WTC11 (cell line): ENCODE data around the gene ATL2. TPM values are rescaled to one million over a fixed set of nuclear protein-coding genes. Genes with fewer than 3 reads are reported as not detected.
"Not testable (repeated sequence)": the region's sequence is repeated elsewhere in the genome, so short reads cannot be mapped to it uniquely, and the experiment has no call there.

Experiments used
- ATAC-seq: fragments of 200-7000 bp; cut with Tn5 transposase; 2 replicates; pipeline ENCODE4 v1.10.0; 2021; ENCODE audit warnings: mild to moderate bottlenecking, moderate library complexity
- CTCF ChIA-PET: fragments of 300-600 bp; sonication (Branson Sonifier 250); formaldehyde crosslinking; loops from one replicate; lab custom pipeline; 2021; ENCODE audit warnings: antibody characterized with exemption; lab: Charles Lee
- POLR2A ChIA-PET: fragments of 350-600 bp; sonication (Branson Sonifier 250); formaldehyde crosslinking; loops from one replicate; lab custom pipeline; 2021; ENCODE audit warnings: antibody characterized with exemption; lab: Charles Lee
- DNase-seq: peaks from one replicate; pipeline ENCODE4 v3.0.0; 2021; ENCODE audit warnings: low spot score
- H3K27ac Mint-ChIP-seq: 2 replicates; pipeline ENCODE4 v1.8.0; 2021; ENCODE audit warnings: mixed read lengths
- H3K27me3 Mint-ChIP-seq: 2 replicates; pipeline ENCODE4 v1.8.0; 2021; ENCODE audit warnings: low read depth, mild to moderate bottlenecking, moderate library complexity, mixed read lengths
- H3K36me3 Mint-ChIP-seq: 2 replicates; pipeline ENCODE4 v1.8.0; 2021; ENCODE audit warnings: mixed read lengths
- H3K4me1 Mint-ChIP-seq: 2 replicates; pipeline ENCODE4 v1.8.0; 2022; ENCODE audit warnings: mixed read lengths
- H3K4me3 Mint-ChIP-seq: 2 replicates; pipeline ENCODE4 v1.8.0; 2021; ENCODE audit warnings: mild to moderate bottlenecking, moderate library complexity, mixed read lengths
- H3K9me3 Mint-ChIP-seq: 2 replicates; pipeline ENCODE4 v1.8.0; 2021; ENCODE audit warnings: mixed read lengths
- EMX1 ChIP-seq: fragments of 250-450 bp; sonication (Bioruptor Pico); IDR thresholded peaks from 2 replicates; pipeline ENCODE4 v1.8.0; 2021; ENCODE audit warnings: mild to moderate bottlenecking
- ETV6 ChIP-seq: sonication (generic); formaldehyde crosslinking; IDR thresholded peaks from 2 replicates; pipeline ENCODE4 v1.8.1; 2022; ENCODE audit warnings: mild to moderate bottlenecking, missing genetic modification reagents
- IRF2 ChIP-seq: sonication (generic); formaldehyde crosslinking; IDR thresholded peaks from 2 replicates; pipeline ENCODE4 v1.8.0; 2022; ENCODE audit warnings: low read depth, missing genetic modification reagents, borderline replicate concordance
- JAZF1 ChIP-seq: fragments of 250-450 bp; sonication (Bioruptor Pico); IDR thresholded peaks from 2 replicates; pipeline ENCODE4 v1.9.0; 2021; ENCODE audit warnings: moderate library complexity, mild to moderate bottlenecking, inconsistent platforms
- KAT7 ChIP-seq: sonication (generic); formaldehyde crosslinking; IDR thresholded peaks from 2 replicates; pipeline ENCODE4 v1.8.1; 2023; ENCODE audit warnings: missing genetic modification reagents, mild to moderate bottlenecking, borderline replicate concordance
- NFATC4 ChIP-seq: fragments of 250-450 bp; sonication (Bioruptor Pico); IDR thresholded peaks from 2 replicates; pipeline ENCODE4 v1.9.0; 2021; ENCODE audit warnings: mild to moderate bottlenecking
- NR1H2 ChIP-seq: sonication (generic); formaldehyde crosslinking; IDR thresholded peaks from 2 replicates; pipeline ENCODE4 v1.9.0; 2021; ENCODE audit warnings: mild to moderate bottlenecking, moderate library complexity, missing genetic modification reagents
- SOX15 ChIP-seq: fragments of 250-450 bp; sonication (Bioruptor Pico); IDR thresholded peaks from 2 replicates; pipeline ENCODE4 v1.9.0; 2021; ENCODE audit warnings: mild to moderate bottlenecking
- SP1 ChIP-seq: sonication (generic); formaldehyde crosslinking; conservative IDR thresholded peaks from 2 replicates; pipeline ENCODE4 v1.8.1; 2022; ENCODE audit warnings: missing genetic modification reagents
- ZNF232 ChIP-seq: sonication (generic); formaldehyde crosslinking; IDR thresholded peaks from 2 replicates; pipeline ENCODE4 v1.8.0; 2022; ENCODE audit warnings: mild to moderate bottlenecking, missing genetic modification reagents
- total RNA-seq: library from RNA; stranded (reverse); gene quantifications from 3 replicates; pipeline ENCODE4 v1.2.3, GENCODE V29; 2021
- TF ChIP-seq, protein P1 (sequence below): sonication (generic); formaldehyde crosslinking; IDR thresholded peaks from 2 replicates; pipeline ENCODE4 v1.8.1; 2022; ENCODE audit warnings: low read depth, missing genetic modification reagents, borderline replicate concordance
- TF ChIP-seq, protein P2 (sequence below): sonication (generic); formaldehyde crosslinking; IDR thresholded peaks from 2 replicates; pipeline ENCODE4 v1.8.0; 2022; ENCODE audit warnings: missing genetic modification reagents
- TF ChIP-seq, protein P3 (sequence below): fragments of 200-600 bp; IDR thresholded peaks from 2 replicates; pipeline ENCODE4 v1.8.0; 2022; ENCODE audit warnings: antibody characterized with exemption

Gene ATL2
- total RNA-seq, 1 experiment from 2014 or later = 90.5 TPM

DNA sequence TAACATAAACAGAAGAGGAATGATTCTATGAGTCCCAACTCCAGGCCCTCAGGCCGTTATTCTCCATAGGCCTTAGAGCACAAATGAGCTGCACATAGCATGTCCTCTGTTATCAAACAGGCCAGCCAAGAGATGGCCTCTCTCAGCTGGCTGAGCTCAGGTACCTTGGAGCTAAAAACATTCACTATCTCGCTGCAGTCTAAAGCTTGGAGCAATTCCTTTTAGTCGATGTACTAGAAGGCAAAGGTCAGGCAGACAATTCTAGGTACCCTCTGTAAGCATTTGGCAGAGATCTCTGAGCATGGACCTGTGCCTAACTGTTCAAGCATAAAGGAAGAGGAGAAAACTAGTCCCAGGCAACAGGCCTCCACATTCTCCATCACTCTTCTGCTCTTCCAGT is 38.0 kb upstream of the ATL2 start:
- peaks cover 3% of the 10 kb centered on the region for H3K4me1 Mint-ChIP-seq
- POLR2A ChIA-PET = no interaction called here
- H3K9me3 Mint-ChIP-seq = peaks cover 31% of the 10 kb centered on the region
- ATAC-seq = no peak
- no peaks in the 10 kb centered on the region; the same call in 1 of the 2 replicates for H3K27me3 Mint-ChIP-seq
- TF ChIP-seq ZNF232 (CRISPR knock-in tag) (no peak), ETV6 (CRISPR knock-in tag) (no peak), JAZF1 (CRISPR knock-in tag) (no peak), NFATC4 (CRISPR knock-in tag) (no peak), IRF2 (CRISPR knock-in tag) (no peak), SP1 (CRISPR knock-in tag) (no peak), EMX1 (CRISPR knock-in tag) (no peak), SOX15 (CRISPR knock-in tag) (no peak), NR1H2 (CRISPR knock-in tag) (no peak), KAT7 (no peak)
- TF ChIP-seq, protein P1, sequence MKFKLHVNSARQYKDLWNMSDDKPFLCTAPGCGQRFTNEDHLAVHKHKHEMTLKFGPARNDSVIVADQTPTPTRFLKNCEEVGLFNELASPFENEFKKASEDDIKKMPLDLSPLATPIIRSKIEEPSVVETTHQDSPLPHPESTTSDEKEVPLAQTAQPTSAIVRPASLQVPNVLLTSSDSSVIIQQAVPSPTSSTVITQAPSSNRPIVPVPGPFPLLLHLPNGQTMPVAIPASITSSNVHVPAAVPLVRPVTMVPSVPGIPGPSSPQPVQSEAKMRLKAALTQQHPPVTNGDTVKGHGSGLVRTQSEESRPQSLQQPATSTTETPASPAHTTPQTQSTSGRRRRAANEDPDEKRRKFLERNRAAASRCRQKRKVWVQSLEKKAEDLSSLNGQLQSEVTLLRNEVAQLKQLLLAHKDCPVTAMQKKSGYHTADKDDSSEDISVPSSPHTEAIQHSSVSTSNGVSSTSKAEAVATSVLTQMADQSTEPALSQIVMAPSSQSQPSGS = no peak
- TF ChIP-seq, protein P2, sequence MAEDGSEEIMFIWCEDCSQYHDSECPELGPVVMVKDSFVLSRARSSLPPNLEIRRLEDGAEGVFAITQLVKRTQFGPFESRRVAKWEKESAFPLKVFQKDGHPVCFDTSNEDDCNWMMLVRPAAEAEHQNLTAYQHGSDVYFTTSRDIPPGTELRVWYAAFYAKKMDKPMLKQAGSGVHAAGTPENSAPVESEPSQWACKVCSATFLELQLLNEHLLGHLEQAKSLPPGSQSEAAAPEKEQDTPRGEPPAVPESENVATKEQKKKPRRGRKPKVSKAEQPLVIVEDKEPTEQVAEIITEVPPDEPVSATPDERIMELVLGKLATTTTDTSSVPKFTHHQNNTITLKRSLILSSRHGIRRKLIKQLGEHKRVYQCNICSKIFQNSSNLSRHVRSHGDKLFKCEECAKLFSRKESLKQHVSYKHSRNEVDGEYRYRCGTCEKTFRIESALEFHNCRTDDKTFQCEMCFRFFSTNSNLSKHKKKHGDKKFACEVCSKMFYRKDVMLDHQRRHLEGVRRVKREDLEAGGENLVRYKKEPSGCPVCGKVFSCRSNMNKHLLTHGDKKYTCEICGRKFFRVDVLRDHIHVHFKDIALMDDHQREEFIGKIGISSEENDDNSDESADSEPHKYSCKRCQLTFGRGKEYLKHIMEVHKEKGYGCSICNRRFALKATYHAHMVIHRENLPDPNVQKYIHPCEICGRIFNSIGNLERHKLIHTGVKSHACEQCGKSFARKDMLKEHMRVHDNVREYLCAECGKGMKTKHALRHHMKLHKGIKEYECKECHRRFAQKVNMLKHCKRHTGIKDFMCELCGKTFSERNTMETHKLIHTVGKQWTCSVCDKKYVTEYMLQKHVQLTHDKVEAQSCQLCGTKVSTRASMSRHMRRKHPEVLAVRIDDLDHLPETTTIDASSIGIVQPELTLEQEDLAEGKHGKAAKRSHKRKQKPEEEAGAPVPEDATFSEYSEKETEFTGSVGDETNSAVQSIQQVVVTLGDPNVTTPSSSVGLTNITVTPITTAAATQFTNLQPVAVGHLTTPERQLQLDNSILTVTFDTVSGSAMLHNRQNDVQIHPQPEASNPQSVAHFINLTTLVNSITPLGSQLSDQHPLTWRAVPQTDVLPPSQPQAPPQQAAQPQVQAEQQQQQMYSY = no peak
- H3K27ac Mint-ChIP-seq = no peak overlapping the region
- DNase-seq = no peak
- peaks cover 30% of the 10 kb centered on the region for H3K36me3 Mint-ChIP-seq
- no peak overlapping the region for H3K4me3 Mint-ChIP-seq
- CTCF ChIA-PET = no interaction called here

- POLR2A ChIA-PET, ATAC-seq, H3K27ac Mint-ChIP-seq, H3K4me3 Mint-ChIP-seq, DNase-seq, H3K27me3 Mint-ChIP-seq, CTCF ChIA-PET: not testable (repeated sequence)
- H3K4me1 Mint-ChIP-seq = peaks cover 22% of the 10 kb centered on the region
- peaks cover 30% of the 10 kb centered on the region for H3K36me3 Mint-ChIP-seq
- H3K9me3 Mint-ChIP-seq = peaks cover 31% of the 10 kb centered on the region
Observed at GRCh38 chr2:38412235-38412871, 35.3 kb upstream of the ATL2 start.

- ATAC-seq (peak; percentile 53; the same call in 1 of the 2 replicates), DNase-seq (no peak)
- no peak overlapping the region for H3K4me3 Mint-ChIP-seq
- peaks cover 46% of the 10 kb centered on the region for H3K9me3 Mint-ChIP-seq
- peaks cover 37% of the 10 kb centered on the region for H3K4me1 Mint-ChIP-seq
- H3K27ac Mint-ChIP-seq = peak overlapping the region; percentile 66; the same call in 1 of the 2 replicates
- H3K36me3 Mint-ChIP-seq = peaks cover 48% of the 10 kb centered on the region
- H3K27me3 Mint-ChIP-seq = peaks cover 2% of the 10 kb centered on the region; the same call in 1 of the 2 replicates
- ChIA-PET POLR2A (no interaction called here), CTCF (no interaction called here)
- TF ChIP-seq, protein P3, sequence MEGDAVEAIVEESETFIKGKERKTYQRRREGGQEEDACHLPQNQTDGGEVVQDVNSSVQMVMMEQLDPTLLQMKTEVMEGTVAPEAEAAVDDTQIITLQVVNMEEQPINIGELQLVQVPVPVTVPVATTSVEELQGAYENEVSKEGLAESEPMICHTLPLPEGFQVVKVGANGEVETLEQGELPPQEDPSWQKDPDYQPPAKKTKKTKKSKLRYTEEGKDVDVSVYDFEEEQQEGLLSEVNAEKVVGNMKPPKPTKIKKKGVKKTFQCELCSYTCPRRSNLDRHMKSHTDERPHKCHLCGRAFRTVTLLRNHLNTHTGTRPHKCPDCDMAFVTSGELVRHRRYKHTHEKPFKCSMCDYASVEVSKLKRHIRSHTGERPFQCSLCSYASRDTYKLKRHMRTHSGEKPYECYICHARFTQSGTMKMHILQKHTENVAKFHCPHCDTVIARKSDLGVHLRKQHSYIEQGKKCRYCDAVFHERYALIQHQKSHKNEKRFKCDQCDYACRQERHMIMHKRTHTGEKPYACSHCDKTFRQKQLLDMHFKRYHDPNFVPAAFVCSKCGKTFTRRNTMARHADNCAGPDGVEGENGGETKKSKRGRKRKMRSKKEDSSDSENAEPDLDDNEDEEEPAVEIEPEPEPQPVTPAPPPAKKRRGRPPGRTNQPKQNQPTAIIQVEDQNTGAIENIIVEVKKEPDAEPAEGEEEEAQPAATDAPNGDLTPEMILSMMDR = no peak
Observed at GRCh38 chr2:38409156-38410102, 32.4 kb upstream of the ATL2 start.
